ENCODE results near the gene ANXA6.

Gene ANXA6

GRCh38 chr5:151118913-151119575, 38.5 kb downstream of the ANXA6 start:
- TF ChIP-seq ZNF274 (IDR thresholded peaks at IDR 0.05; ENCODE audit: low read depth, low read length), result no peak
- H3K4me3 ChIP-seq (ENCODE audit: low read length), result no peak overlapping the region

DNA sequence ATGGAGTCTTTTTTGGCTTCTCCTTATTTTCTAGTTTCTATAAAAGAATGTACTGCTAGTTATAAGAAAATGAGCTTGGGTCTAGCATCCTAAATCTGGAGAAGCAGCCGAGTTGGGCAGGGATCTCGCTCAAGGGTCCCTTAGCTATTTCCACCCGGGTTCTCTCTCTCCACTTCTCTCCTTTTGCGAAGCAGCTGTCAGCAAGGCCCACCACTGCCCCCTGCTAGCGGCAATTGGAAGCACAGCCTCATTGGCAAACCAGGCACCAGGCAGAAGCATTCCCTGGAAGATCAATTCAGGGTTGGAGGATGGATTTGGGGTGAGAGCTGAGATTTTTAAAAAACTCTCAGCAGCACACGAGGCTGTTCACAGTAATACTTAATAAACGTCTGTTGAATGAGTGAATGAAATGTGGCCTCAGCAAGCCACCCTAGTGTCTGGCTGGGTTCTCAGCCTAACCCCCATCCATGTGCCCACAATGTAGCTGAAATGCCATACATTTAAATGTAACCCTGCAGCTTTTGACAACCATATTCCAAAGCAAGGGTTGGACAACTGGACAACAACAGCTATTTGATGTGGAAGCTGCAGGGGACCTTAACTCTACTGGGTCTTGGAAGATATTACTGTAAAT, 42.2 kb downstream of the ANXA6 start:
- TF ChIP-seq ZNF274 (IDR thresholded peaks at IDR 0.05; ENCODE audit: low read depth, low read length), result no peak
- H3K4me3 ChIP-seq (ENCODE audit: low read length), result no peak overlapping the region

DNA sequence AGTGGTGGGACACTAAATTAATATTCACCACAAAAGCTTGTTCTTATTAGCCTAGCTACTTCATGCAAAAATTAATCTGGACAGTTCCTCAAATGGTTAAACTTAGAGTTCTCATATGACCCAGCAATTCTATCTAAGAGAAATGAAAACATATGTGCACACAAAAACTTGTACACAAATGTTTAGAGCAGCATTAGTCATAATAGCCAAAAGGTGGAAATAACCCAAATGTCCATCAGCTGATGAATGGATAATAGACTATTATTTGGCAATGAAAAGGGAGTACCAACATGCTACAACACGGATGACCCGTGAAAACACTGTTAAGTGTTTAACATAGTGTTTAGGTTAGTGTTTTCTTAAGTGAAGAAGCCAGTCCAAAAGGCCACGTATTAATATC, 43.9 kb downstream of the ANXA6 start:
- TF ChIP-seq ZNF274 (IDR thresholded peaks at IDR 0.05; ENCODE audit: low read depth, low read length), result no peak
- H3K4me3 ChIP-seq (ENCODE audit: low read length), result no peak overlapping the region

GRCh38 chr5:151110992-151111391, 46.6 kb downstream of the ANXA6 start:
- TF ChIP-seq ZNF274 (IDR thresholded peaks at IDR 0.05; ENCODE audit: low read depth, low read length), result no peak
- H3K4me3 ChIP-seq (ENCODE audit: low read length), result no peak overlapping the region

GRCh38 chr5:151110122-151110681, 47.4 kb downstream of the ANXA6 start:
- TF ChIP-seq ZNF274 (IDR thresholded peaks at IDR 0.05; ENCODE audit: low read depth, low read length), result no peak
- no peak overlapping the region for H3K4me3 ChIP-seq (ENCODE audit: low read length)

DNA sequence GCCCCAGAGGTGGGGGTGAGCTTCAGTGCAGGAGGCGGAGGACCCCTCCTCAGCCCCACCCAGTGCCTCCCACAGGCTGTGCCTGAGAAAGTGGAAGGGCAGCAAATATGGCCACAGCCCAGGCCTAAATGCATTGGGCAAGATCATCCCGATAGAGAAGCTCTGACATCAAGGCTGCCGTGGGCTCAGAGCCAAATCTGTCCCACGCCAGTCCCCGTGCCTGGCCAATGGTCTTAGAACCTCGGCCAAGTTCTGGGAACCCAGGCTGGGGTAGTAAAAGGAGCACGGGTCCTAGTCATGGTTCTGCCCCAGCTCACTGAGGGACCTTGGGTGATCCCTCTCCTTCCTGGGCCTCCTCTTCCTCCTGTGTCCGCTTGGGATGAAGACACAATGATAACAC, 49.0 kb downstream of the ANXA6 start:
- TF ChIP-seq ZNF274 (IDR thresholded peaks at IDR 0.05; ENCODE audit: low read depth, low read length), result no peak
- no peak overlapping the region for H3K4me3 ChIP-seq (ENCODE audit: low read length)

DNA sequence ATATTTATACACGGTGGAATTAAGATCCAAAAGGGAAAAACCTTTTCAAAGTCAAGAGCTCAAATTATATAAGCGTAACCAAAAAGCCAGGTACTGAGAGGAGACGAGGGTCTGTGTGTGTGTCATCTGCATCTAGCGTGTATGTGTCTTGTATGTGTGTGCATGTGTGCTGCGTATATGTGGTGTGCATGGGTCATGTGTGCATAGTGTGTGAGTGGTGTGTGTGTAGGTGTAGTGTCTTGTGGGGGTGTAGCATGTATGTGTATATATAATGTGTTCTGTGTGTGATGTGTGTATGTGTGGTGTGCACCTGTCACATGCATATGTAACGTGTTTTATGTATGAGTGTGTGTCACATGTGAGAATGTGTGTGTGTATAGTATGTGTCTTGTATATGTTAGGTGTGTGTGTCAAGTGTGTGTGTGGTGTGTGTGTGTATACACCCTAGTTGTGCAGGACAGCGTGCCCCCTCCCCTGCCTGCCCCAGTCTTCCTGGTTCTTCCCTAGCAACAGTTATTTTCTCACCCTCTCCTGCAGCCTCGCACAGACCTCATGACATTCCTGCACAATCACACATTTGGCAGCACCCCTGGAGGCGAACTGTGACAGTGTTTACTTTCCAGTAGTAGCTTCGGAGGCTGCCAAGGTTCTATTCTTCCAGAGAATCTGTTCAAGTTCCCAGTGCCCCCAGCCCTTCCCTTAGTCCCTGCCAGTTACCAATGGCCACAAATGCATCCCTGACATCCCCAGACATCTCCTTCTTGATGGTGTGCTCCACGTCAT, 49.6 kb downstream of the ANXA6 start:
- no peak for TF ChIP-seq ZNF274 (IDR thresholded peaks at IDR 0.05; ENCODE audit: low read depth, low read length)

GRCh38 chr5:151107084-151107483, 50.5 kb downstream of the ANXA6 start:
- no peak for TF ChIP-seq ZNF274 (IDR thresholded peaks at IDR 0.05; ENCODE audit: low read depth, low read length)

More for the DNA sequence above, 49.6 kb downstream of the ANXA6 start:
- no peak overlapping the region for H3K4me3 ChIP-seq (ENCODE audit: low read length)

GRCh38 chr5:151106509-151106908, 51.1 kb downstream of the ANXA6 start:
- no peak for TF ChIP-seq ZNF274 (IDR thresholded peaks at IDR 0.05; ENCODE audit: low read depth, low read length)
- no peak overlapping the region for H3K4me3 ChIP-seq (ENCODE audit: low read length)

More at GRCh38 chr5:151107084-151107483, 50.5 kb downstream of the ANXA6 start:
- H3K4me3 ChIP-seq (ENCODE audit: low read length), result no peak overlapping the region

DNA sequence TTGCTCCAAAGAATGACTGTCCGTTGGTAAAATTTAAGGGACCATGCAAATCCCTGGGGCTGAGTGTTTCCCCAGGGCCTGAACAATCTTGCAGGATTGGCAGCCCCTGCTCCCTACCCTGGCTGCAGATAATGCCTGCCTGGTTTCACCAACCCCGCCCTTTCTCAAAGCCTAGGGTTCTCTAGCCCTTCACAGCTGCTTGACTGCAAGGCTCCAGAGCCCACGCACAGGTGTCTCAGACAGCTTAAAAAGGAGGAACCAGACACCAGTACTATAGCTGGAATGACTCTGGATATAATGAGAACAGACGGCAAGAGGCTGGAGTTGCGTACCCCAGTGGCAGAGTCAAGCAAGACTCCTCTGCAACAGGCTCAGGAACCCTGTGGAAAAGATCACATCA, 51.5 kb downstream of the ANXA6 start:
- H3K4me3 ChIP-seq (ENCODE audit: low read length), result no peak overlapping the region

DNA sequence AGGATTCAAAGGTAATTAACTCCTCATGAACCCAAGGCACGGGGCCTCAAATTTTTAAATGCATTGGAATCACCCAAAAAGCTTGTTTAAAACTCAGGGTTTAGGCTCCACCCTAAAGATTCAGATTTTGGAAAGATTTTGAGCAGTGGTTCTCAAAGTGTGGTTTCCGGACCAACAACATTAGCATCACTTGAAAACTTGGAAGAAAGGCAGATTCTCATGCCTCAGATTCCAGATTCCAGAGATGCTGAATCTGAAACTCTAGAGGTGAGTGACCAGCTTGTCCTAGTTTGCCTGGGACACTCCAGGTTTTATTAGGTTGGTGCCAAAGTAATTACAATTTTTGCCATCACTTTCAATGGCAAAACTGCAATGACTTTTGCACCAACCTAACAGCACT, 52.0 kb downstream of the ANXA6 start:
- H3K4me3 ChIP-seq (ENCODE audit: low read length), result no peak overlapping the region
- TF ChIP-seq ZNF274 (IDR thresholded peaks at IDR 0.05; ENCODE audit: low read depth, low read length), result no peak

More for the DNA sequence above, 51.5 kb downstream of the ANXA6 start:
- TF ChIP-seq ZNF274 (IDR thresholded peaks at IDR 0.05; ENCODE audit: low read depth, low read length), result no peak

DNA sequence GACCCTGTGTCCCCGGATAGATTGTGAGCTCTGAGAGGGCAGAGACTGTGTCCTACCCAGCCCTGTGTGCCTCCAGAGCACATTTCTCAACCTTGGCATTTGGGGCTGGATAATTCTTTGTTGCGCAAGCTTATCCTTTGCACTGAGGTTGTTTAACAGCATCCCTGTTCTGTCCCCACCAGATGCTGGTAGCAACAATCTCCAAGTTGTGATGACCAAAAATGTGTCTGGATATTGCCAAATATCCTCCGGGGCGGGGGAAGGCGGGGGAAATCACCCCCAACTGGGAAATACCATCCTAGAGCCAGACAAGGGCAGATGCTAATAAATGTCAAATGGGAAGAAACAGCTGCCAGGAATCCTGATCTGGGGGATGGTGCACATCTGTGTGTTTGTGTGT, 52.8 kb downstream of the ANXA6 start:
- TF ChIP-seq ZNF274 (IDR thresholded peaks at IDR 0.05; ENCODE audit: low read depth, low read length), result no peak

GRCh38 chr5:151101746-151102145, 55.8 kb downstream of the ANXA6 start:
- H3K4me3 ChIP-seq (ENCODE audit: low read length), result no peak overlapping the region
- TF ChIP-seq ZNF274 (IDR thresholded peaks at IDR 0.05; ENCODE audit: low read depth, low read length), result no peak

More for the DNA sequence above, 52.8 kb downstream of the ANXA6 start:
- no peak overlapping the region for H3K4me3 ChIP-seq (ENCODE audit: low read length)

GRCh38 chr5:151101151-151101550, 56.4 kb downstream of the ANXA6 start:
- H3K4me3 ChIP-seq (ENCODE audit: low read length), result no peak overlapping the region
- no peak for TF ChIP-seq ZNF274 (IDR thresholded peaks at IDR 0.05; ENCODE audit: low read depth, low read length)

Data from GM08714 (cell line).